ENCODE measurements around the gene AGPAT2.

AGPAT2 gene

GRCh38 chr9:136700304-136700703 lies 13.0 kb upstream of the AGPAT2 start:
- no peak for DNase-seq

GRCh38 chr9:136698635-136699246 lies 11.5 kb upstream of the AGPAT2 start:
- DNase-seq: no peak

- no peak for DNase-seq
Measured at GRCh38 chr9:136697821-136698526, 10.7 kb upstream of the AGPAT2 start.

- no peak for DNase-seq
Measured at GRCh38 chr9:136697146-136697820, 10.0 kb upstream of the AGPAT2 start.

- DNase-seq: no peak
Measured at GRCh38 chr9:136696502-136696901, 9.2 kb upstream of the AGPAT2 start.

GRCh38 chr9:136695955-136696354 lies 8.7 kb upstream of the AGPAT2 start:
- DNase-seq: no peak

GRCh38 chr9:136695435-136695895 lies 8.2 kb upstream of the AGPAT2 start:
- no peak for DNase-seq

- DNase-seq: no peak
Measured at GRCh38 chr9:136694872-136695247, 7.6 kb upstream of the AGPAT2 start.

- DNase-seq: peak in 1 of 4 experiments; percentile 9
Measured at GRCh38 chr9:136694163-136694871, 7.1 kb upstream of the AGPAT2 start.

GRCh38 chr9:136693490-136694162 lies 6.4 kb upstream of the AGPAT2 start:
- no peak for DNase-seq

GRCh38 chr9:136693135-136693489 lies 5.9 kb upstream of the AGPAT2 start:
- no peak for DNase-seq

GRCh38 chr9:136692185-136693134 lies 5.2 kb upstream of the AGPAT2 start:
- no peak for DNase-seq

- DNase-seq: no peak
Measured at GRCh38 chr9:136691316-136692184, 4.3 kb upstream of the AGPAT2 start.

GRCh38 chr9:136690806-136691261 lies 3.6 kb upstream of the AGPAT2 start:
- no peak for DNase-seq

GRCh38 chr9:136690104-136690805 lies 3.0 kb upstream of the AGPAT2 start:
- no peak for DNase-seq

GRCh38 chr9:136689108-136689460 lies 1.8 kb upstream of the AGPAT2 start:
- no peak for DNase-seq

- DNase-seq: no peak
Measured at GRCh38 chr9:136688274-136689107, 1.2 kb upstream of the AGPAT2 start.

- DNase-seq: no peak
Measured at GRCh38 chr9:136687721-136688223, 515 bp upstream of the AGPAT2 start.

- DNase-seq: no peak
Measured at GRCh38 chr9:136686534-136686793, 793 bp downstream of the AGPAT2 start.

Measured in activated naive CD4-positive, alpha-beta T cell (primary cell).